SK-N-MC (cell line): ENCODE measurements around the gene CSGALNACT2.

Experiments used
- DNase-seq: peaks from one replicate; pipeline ENCODE4 v3.0.0-alpha.2; 2011; ENCODE audit warnings: low read depth, low spot score
- H3K27ac ChIP-seq: fragments of 200-600 bp; sonication (generic); 2 replicates; pipeline ENCODE4 v1.5.1; 2016; ENCODE audit warnings: mixed run types
- H3K36me3 ChIP-seq: fragments of 200-600 bp; sonication (generic); 2 replicates; pipeline ENCODE4 v1.6.1; 2017; ENCODE audit warnings: antibody characterized with exemption, low read length, mixed read lengths; ENCODE audit not compliant: insufficient read depth
- H3K4me3 ChIP-seq: fragments of 200-600 bp; sonication (generic); 2 replicates; pipeline ENCODE4 v1.5.1; 2016
- H3K9ac ChIP-seq: fragments of 200-600 bp; sonication (generic); 2 replicates; pipeline ENCODE4 v1.8.0; 2017; ENCODE audit warnings: mixed run types, mixed read lengths; ENCODE audit not compliant: insufficient read length
- H3K9me3 ChIP-seq: fragments of 200-600 bp; sonication (generic); 2 replicates; pipeline ENCODE4 v1.6.1; 2017; ENCODE audit warnings: low read depth, mild to moderate bottlenecking, antibody characterized with exemption, low read length, moderate library complexity, mixed read lengths
- EZH2 ChIP-seq: fragments of 200-600 bp; sonication (generic); IDR thresholded peaks from one replicate; pipeline ENCODE4 v1.6.1; 2017; ENCODE audit warnings: antibody characterized with exemption
- FOXP2 ChIP-seq: optimal IDR thresholded peaks from 2 replicates; pipeline ENCODE3; 2011; ENCODE audit warnings: mild to moderate bottlenecking, moderate library complexity; ENCODE audit not compliant: insufficient read depth; ENCODE audit errors: extremely low read length, control extremely low read depth
- POLR2AphosphoS5 ChIP-seq: IDR thresholded peaks from 2 replicates; pipeline ENCODE4 v1.6.1; 2012; ENCODE audit warnings: mild to moderate bottlenecking, low read depth, low read length, borderline replicate concordance

CSGALNACT2 gene

GRCh38 chr10:43226851-43227845 is 88.9 kb downstream of the CSGALNACT2 start:
- H3K4me3 ChIP-seq, result no peak overlapping the region
- no peak overlapping the region for H3K9ac ChIP-seq
- H3K27ac ChIP-seq, result no peak overlapping the region
- no peaks in the 10 kb centered on the region for H3K36me3 ChIP-seq
- no peak for DNase-seq
- H3K9me3 ChIP-seq, result no peaks in the 10 kb centered on the region
- TF ChIP-seq FOXP2 (no peak), EZH2 (no peak), POLR2AphosphoS5 (no peak)

- Histone ChIP-seq H3K4me3 (no peak overlapping the region), H3K36me3 (no peaks in the 10 kb centered on the region), H3K9me3 (no peaks in the 10 kb centered on the region), H3K27ac (no peak overlapping the region), H3K9ac (no peak overlapping the region)
- no peak for TF ChIP-seq EZH2
- no peak for TF ChIP-seq POLR2AphosphoS5
- no peak for TF ChIP-seq FOXP2
- no peak for DNase-seq
Observed at GRCh38 chr10:43227911-43228782, 89.9 kb downstream of the CSGALNACT2 start.

DNA sequence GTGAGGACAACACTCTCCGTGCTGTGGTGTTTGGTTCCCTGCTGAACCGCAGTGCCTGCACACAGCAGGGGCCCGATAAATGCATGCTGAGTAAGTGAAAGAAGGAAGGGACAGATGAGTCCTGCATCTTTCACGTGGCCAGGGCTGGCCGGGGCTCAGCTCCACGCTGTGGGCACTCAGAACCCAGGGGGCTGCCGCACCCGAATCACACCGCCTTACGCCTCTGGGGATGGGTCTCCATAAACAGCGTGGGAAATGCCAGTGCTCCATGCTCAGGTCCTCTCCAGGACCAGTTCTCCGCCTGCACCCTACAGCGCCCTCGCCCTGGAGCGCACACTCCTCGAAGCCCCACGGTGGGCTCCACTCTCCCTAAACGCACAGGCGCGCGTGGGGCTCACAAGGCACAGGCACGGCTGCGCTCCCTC is 90.5 kb downstream of the CSGALNACT2 start:
- no peaks in the 10 kb centered on the region for H3K36me3 ChIP-seq
- no peak overlapping the region for H3K9ac ChIP-seq
- no peaks in the 10 kb centered on the region for H3K9me3 ChIP-seq
- H3K27ac ChIP-seq, result no peak overlapping the region
- no peak overlapping the region for H3K4me3 ChIP-seq
- DNase-seq, result no peak
- TF ChIP-seq FOXP2, result no peak
- TF ChIP-seq POLR2AphosphoS5, result no peak
- no peak for TF ChIP-seq EZH2

DNA sequence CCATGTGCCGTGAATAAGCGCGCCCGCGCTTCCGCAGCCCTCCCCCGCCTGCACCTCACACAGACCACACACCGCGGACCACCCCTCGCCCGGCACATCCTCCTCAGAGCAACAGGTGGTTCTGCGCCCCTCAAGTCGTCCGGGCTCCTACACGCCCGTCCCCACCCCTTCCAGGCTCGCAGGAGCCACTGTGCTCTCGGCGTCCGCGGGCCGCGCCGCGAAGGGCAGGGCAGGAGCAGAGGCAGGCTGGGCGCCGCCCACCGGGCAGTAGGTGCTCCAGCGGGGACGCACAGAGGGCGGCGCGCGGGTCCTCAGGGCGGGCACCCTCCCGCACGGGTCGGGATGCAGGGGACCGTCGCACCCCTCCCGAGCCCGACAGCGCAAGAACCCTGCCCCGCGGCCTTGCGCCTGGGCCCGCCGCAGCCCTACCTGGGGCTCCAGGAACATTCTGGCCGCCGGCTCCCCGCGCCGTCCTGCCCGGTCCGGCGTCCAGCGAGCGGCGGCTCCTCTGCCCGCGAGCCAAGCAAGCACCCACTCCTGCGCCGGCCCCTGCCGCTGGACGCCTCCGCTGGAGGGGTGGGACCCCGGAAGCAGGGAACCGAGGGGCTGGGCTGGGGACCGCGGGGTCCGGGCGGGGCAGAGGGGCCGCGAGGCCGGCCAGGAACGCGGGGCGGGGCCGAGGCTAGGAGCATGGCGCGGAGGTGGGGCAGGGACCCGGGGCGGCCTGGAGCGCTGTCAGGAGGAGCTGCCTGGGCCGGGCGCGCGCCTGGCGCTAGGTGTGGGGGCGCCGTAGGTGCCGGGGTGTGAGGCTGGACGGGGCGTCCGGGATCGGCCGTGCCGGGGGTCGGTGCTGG is 91.2 kb downstream of the CSGALNACT2 start:
- no peaks in the 10 kb centered on the region for H3K9me3 ChIP-seq
- H3K27ac ChIP-seq, result no peak overlapping the region
- TF ChIP-seq POLR2AphosphoS5 (no peak), FOXP2 (no peak), EZH2 (no peak)
- H3K9ac ChIP-seq, result no peak overlapping the region
- no peaks in the 10 kb centered on the region for H3K36me3 ChIP-seq
- no peak for DNase-seq
- H3K4me3 ChIP-seq, result no peak overlapping the region

DNA sequence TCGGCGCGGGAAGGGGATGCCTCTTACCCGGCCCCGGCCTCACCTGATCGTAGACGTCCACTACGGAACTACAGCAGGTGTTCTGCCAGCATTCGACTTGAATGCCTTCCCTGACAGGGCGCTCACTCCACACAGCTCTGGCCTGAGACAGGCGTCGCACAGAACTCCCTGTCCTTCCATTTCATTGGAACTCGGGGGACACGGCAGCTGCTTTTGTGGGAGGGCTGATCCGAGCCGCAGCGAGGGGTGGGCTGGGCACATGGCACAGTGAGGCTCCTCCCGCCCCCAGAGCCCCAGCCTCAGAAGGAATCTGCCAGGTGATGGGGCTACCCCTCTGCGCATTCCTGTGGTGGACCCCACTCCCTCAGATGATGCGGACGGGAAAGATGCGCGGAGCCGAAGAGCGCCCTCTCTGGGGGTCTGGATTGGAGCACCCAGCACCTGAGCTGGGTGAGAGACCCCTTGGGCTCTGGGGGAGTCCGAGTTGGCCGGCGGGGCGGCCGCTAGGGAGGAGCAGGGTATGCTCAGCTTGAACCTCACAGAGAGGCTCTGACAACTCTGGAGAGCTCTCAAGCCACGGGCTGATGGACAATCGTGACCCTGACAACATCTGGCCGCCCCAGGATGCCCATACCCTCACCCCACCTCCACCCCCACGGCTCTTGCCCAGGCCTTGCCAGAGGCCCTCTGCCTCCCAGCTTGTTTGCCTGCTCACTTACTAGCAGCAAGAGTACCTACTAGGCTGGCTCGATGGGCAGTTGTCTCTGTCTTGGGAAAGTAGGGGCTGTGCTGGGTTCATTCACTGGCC is 92.1 kb downstream of the CSGALNACT2 start:
- TF ChIP-seq EZH2 (no peak), FOXP2 (no peak), POLR2AphosphoS5 (no peak)
- Histone ChIP-seq H3K4me3 (no peak overlapping the region), H3K36me3 (no peaks in the 10 kb centered on the region), H3K27ac (no peak overlapping the region), H3K9me3 (no peaks in the 10 kb centered on the region), H3K9ac (no peak overlapping the region)
- no peak for DNase-seq

DNA sequence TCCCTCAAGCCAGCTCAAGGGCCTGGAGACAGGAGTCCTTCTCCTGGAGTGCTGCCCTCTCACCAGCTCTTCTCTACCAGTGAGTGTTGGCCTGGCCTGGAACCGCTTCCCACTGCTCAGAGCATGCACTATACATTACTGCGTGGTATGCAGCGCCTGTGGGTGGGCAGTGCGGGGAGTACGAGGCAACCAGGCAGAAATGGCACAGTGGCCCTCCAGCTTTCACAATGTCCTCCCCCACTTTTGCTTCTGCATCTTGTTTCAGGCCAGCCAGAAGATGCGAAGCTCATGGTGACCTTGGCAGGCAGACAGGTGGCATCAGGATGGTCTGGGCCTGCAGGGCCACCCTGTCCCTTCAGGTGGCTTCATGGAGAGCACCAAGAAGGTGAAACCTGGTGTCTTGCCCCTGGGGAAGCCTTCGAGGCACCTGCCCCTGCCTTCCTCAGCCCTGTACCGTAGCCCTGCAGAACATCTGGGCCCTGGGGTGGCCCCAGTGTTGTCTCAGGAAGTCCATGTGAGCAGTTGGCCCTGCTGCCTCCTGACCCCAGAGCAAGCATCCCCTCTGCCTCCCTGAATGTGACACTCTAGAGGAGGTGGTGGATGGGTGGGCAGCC is 92.8 kb downstream of the CSGALNACT2 start:
- no peak for DNase-seq
- no peaks in the 10 kb centered on the region for H3K36me3 ChIP-seq
- TF ChIP-seq EZH2 (no peak), FOXP2 (no peak), POLR2AphosphoS5 (no peak)
- no peaks in the 10 kb centered on the region for H3K9me3 ChIP-seq
- no peak overlapping the region for H3K9ac ChIP-seq
- H3K27ac ChIP-seq, result no peak overlapping the region
- H3K4me3 ChIP-seq, result no peak overlapping the region

DNA sequence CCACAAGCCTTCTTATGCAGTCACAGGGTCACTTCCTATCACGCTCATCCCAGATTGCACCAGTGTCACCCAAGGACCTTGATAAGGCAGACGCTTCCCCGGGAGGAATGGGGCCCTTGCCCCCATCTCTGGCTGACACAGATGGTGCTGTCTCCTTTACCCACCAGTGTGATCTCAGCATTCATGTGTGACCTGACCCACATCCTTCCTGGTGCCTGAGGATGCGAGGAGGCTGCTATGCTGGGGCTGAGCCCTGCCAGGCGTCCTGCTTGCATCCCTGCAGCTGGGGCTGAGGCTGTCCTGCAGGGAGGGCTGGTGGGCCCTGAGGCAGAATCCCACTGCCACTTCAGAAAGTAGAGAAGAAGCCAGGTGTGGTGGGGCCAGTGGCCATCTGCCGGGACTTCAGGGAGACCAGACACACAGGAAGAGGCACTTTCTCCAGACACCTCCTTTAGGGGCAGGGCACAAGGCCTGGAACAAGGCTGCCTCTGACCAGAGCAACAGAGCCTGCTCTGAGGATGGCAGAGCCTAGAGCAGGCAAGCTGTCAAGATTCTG is 93.4 kb downstream of the CSGALNACT2 start:
- no peak for TF ChIP-seq POLR2AphosphoS5
- no peak for TF ChIP-seq EZH2
- TF ChIP-seq FOXP2, result no peak
- no peak overlapping the region for H3K27ac ChIP-seq
- no peak overlapping the region for H3K9ac ChIP-seq
- H3K4me3 ChIP-seq, result no peak overlapping the region
- DNase-seq, result no peak
- H3K9me3 ChIP-seq, result no peaks in the 10 kb centered on the region
- no peaks in the 10 kb centered on the region for H3K36me3 ChIP-seq
